GM19043 (cell line): ENCODE data around the gene ESRRG.

Experiments used
- ATAC-seq: cut with Tn5 transposase; IDR thresholded peaks from one replicate; pipeline ENCODE4 v1.9.1; 2021; ENCODE audit warnings: low read depth; ENCODE audit not compliant: unreplicated experiment

ESRRG gene

DNA sequence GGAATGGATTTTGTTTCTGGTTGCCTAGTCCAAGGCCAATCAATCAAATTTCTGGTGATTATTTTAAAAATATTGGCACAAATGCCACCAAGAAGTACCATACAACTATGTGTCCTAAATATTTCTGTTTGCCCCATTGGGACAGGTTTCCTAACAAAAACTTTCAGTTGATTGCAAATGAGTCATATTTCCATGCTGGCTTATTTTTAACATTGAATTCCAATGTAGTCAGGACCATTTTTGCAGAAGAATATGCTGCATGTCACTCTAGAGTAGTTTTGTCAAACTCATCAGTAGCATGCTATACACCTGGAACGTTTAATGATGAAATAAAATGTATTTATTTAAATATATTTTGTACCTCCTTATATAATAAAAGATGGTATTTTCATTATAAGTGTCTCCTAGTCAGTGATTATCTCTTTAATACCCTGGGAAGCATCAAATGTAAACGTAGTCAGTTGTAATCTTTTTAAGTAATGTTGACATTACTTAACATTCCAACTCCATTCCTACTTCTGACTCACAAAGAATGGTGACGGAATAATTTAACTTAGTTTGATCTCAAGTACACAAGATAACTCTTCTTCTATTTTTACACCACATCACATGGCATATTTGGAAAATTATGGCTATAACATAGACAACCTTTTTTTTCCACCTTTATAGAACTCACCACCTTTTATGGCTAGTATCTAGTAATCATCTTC, 261.0 kb downstream of the ESRRG start:
- ATAC-seq, result no peak

- ATAC-seq, result no peak
These were observed 261.8 kb downstream of the ESRRG start for GRCh38 chr1:216461466-216461865.

- no peak for ATAC-seq
These were observed 263.5 kb downstream of the ESRRG start for GRCh38 chr1:216459651-216460207.

- ATAC-seq, result no peak
These were observed 264.4 kb downstream of the ESRRG start for GRCh38 chr1:216458812-216459211.

DNA sequence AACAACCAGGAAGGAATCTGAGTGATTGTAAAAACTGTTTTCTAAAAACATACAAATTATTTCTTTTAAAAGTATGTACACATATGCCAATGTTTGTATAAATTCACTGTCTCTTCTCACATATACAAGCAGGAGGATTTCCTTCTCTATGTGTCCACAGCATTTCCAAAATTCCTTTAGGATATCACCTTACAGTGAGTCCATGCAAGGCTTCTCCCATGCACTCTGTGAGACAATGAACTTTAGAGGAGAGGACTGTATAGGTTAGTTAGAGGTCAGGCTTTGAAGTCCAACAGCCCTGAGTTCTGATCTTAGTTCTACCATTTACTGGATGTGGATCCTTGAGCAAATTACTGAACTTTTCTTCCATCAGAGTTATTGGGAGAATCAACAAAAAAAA, 265.9 kb downstream of the ESRRG start:
- ATAC-seq, result no peak

- ATAC-seq, result no peak
These were observed 266.5 kb downstream of the ESRRG start for GRCh38 chr1:216456682-216457081.

- no peak for ATAC-seq
These were observed 269.5 kb downstream of the ESRRG start for GRCh38 chr1:216453777-216454176.
